ENCODE data around the gene SIX1. TPM values are rescaled to one million over a fixed set of nuclear protein-coding genes. Genes with fewer than 3 reads are reported as not detected.

SIX1 gene
- total RNA-seq, 1 experiment from 2014 or later: 7.4 TPM

- intact Hi-C loops (cut with micrococcal nuclease; ENCODE audit: unreplicated experiment): no loop called here
- in situ Hi-C loops (cut with HindIII; ENCODE audit: low pct_unique_long_range_greater_than_20kb, low sequenced_read_pairs): no loop called here
- CTCF ChIA-PET: no interaction called here
- no TSS peak for BruUV-seq (replicated peaks)
- Histone ChIP-seq H3K4me3 (ENCODE audit: low read depth in 2 of 2, low read length in 2 of 2) (no peak overlapping the region), H3K9me3 (ENCODE audit: control insufficient read depth, insufficient read depth, low read depth, low read length) (no peaks in the 10 kb centered on the region), H3K27me3 (ENCODE audit: control insufficient read depth, insufficient read depth, low read length) (no peaks in the 10 kb centered on the region), H3K4me1 (ENCODE audit: control insufficient read depth, insufficient read depth, low read length) (peaks cover 7% of the 10 kb centered on the region), H3K36me3 (ENCODE audit: control insufficient read depth, insufficient read depth, low read length) (no peaks in the 10 kb centered on the region; the same call in 1 of the 2 replicates), H3K27ac (ENCODE audit: low read length) (no peak overlapping the region)
- POLR2A ChIA-PET: no interaction called here
- no peak for DNase-seq (ENCODE audit: low read depth, low spot score)
- no peak for ATAC-seq
- TF ChIP-seq SIN3A (IDR thresholded peaks at IDR 0.05; ENCODE audit: borderline replicate concordance, insufficient read depth, low read depth, low read length) (no peak), POLR2AphosphoS5 (IDR thresholded peaks at IDR 0.05; ENCODE audit: low read depth, low read length) (no peak), TCF7L2 (IDR thresholded peaks at IDR 0.05; ENCODE audit: low read depth, low read length) (no peak)
- TF ChIP-seq, protein P1, sequence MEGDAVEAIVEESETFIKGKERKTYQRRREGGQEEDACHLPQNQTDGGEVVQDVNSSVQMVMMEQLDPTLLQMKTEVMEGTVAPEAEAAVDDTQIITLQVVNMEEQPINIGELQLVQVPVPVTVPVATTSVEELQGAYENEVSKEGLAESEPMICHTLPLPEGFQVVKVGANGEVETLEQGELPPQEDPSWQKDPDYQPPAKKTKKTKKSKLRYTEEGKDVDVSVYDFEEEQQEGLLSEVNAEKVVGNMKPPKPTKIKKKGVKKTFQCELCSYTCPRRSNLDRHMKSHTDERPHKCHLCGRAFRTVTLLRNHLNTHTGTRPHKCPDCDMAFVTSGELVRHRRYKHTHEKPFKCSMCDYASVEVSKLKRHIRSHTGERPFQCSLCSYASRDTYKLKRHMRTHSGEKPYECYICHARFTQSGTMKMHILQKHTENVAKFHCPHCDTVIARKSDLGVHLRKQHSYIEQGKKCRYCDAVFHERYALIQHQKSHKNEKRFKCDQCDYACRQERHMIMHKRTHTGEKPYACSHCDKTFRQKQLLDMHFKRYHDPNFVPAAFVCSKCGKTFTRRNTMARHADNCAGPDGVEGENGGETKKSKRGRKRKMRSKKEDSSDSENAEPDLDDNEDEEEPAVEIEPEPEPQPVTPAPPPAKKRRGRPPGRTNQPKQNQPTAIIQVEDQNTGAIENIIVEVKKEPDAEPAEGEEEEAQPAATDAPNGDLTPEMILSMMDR (IDR thresholded peaks at IDR 0.05): no peak
- TF ChIP-seq, protein P2, sequence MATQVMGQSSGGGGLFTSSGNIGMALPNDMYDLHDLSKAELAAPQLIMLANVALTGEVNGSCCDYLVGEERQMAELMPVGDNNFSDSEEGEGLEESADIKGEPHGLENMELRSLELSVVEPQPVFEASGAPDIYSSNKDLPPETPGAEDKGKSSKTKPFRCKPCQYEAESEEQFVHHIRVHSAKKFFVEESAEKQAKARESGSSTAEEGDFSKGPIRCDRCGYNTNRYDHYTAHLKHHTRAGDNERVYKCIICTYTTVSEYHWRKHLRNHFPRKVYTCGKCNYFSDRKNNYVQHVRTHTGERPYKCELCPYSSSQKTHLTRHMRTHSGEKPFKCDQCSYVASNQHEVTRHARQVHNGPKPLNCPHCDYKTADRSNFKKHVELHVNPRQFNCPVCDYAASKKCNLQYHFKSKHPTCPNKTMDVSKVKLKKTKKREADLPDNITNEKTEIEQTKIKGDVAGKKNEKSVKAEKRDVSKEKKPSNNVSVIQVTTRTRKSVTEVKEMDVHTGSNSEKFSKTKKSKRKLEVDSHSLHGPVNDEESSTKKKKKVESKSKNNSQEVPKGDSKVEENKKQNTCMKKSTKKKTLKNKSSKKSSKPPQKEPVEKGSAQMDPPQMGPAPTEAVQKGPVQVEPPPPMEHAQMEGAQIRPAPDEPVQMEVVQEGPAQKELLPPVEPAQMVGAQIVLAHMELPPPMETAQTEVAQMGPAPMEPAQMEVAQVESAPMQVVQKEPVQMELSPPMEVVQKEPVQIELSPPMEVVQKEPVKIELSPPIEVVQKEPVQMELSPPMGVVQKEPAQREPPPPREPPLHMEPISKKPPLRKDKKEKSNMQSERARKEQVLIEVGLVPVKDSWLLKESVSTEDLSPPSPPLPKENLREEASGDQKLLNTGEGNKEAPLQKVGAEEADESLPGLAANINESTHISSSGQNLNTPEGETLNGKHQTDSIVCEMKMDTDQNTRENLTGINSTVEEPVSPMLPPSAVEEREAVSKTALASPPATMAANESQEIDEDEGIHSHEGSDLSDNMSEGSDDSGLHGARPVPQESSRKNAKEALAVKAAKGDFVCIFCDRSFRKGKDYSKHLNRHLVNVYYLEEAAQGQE (IDR thresholded peaks at IDR 0.05; ENCODE audit: insufficient read depth in 1 of 2, low read depth in 2 of 2, low read length in 1 of 2): no peak
These were observed 8.2 kb downstream of the SIX1 start for GRCh38 chr14:60640859-60641741.

DNA sequence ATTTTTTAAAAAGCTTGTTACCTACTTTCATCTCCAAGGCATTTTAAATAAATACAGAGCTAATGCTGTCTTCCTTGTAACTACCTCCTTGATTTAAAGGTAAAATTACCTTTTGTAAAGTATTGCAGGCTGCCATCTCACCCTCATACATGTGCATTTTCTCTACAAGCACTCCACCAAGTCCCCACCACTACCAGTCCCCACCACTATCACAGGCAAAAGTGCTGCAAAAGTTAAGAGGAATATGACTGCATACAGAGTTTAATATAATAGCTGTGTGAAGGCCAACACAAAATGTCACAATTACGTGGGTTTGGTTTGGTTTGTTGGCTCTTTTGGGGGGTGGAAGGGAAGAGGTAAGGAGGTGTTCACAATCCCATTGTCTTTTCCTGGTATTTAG, 9.6 kb downstream of the SIX1 start:
- TF ChIP-seq POLR2AphosphoS5 (IDR thresholded peaks at IDR 0.05; ENCODE audit: low read depth, low read length) (no peak), SIN3A (IDR thresholded peaks at IDR 0.05; ENCODE audit: borderline replicate concordance, insufficient read depth, low read depth, low read length) (no peak), TCF7L2 (IDR thresholded peaks at IDR 0.05; ENCODE audit: low read depth, low read length) (no peak)
- TF ChIP-seq, protein P1 (IDR thresholded peaks at IDR 0.05): no peak
- TF ChIP-seq, protein P2 (IDR thresholded peaks at IDR 0.05; ENCODE audit: insufficient read depth in 1 of 2, low read depth in 2 of 2, low read length in 1 of 2): no peak
- DNase-seq (ENCODE audit: low read depth, low spot score) (no peak), ATAC-seq (no peak)
- H3K27ac ChIP-seq (ENCODE audit: low read length): no peak overlapping the region
- H3K4me1 ChIP-seq (ENCODE audit: control insufficient read depth, insufficient read depth, low read length): no peaks in the 10 kb centered on the region; the same call in 1 of the 2 replicates
- POLR2A ChIA-PET: no interaction called here
- H3K27me3 ChIP-seq (ENCODE audit: control insufficient read depth, insufficient read depth, low read length): no peaks in the 10 kb centered on the region
- H3K4me3 ChIP-seq (ENCODE audit: low read depth in 2 of 2, low read length in 2 of 2): no peak overlapping the region
- no peaks in the 10 kb centered on the region for H3K36me3 ChIP-seq (ENCODE audit: control insufficient read depth, insufficient read depth, low read length)
- in situ Hi-C loops (cut with HindIII; ENCODE audit: low pct_unique_long_range_greater_than_20kb, low sequenced_read_pairs) (no loop called here), intact Hi-C loops (cut with micrococcal nuclease; ENCODE audit: unreplicated experiment) (no loop called here)
- no TSS peak for BruUV-seq (replicated peaks)
- CTCF ChIA-PET: no interaction called here
- no peaks in the 10 kb centered on the region for H3K9me3 ChIP-seq (ENCODE audit: control insufficient read depth, insufficient read depth, low read depth, low read length)
